Fibroblast of lung (primary cell): ENCODE measurements around the gene KLK4. TPM values are rescaled to one million over a fixed set of nuclear protein-coding genes. Genes with fewer than 3 reads are reported as not detected.
"Not testable (repeated sequence)": the region's sequence is repeated elsewhere in the genome, so short reads cannot be mapped to it uniquely, and the experiment has no call there.

Experiments used
- DNase-seq, 2 donors: peaks; one replicate each; pipeline versions ENCODE4 v3.0.0 to v3.0.0-alpha.2; 2010; ENCODE audit warnings: low read depth in 2 of 2
- H2AFZ ChIP-seq: 2 replicates; pipeline ENCODE4 v1.5.1; 2012; ENCODE audit warnings: low read length, control low read depth, inconsistent platforms
- H3K27ac ChIP-seq: 2 replicates; pipeline ENCODE4 v1.5.1; 2011; ENCODE audit warnings: low read length, control low read depth; ENCODE audit not compliant: insufficient read depth
- H3K27me3 ChIP-seq: 2 replicates; pipeline ENCODE4 v1.5.1; 2011; ENCODE audit warnings: mild to moderate bottlenecking, low read length; ENCODE audit not compliant: control insufficient read depth, insufficient read depth
- H3K36me3 ChIP-seq: 2 replicates; pipeline ENCODE4 v1.5.1; 2011; ENCODE audit warnings: low read length; ENCODE audit not compliant: control insufficient read depth, insufficient read depth
- H3K4me1 ChIP-seq: 2 replicates; pipeline ENCODE4 v1.5.1; 2011; ENCODE audit warnings: low read length; ENCODE audit not compliant: control insufficient read depth, insufficient read depth; ENCODE audit errors: extremely low read depth
- H3K4me2 ChIP-seq: 2 replicates; pipeline ENCODE4 v1.5.1; 2011; ENCODE audit warnings: low read length, control low read depth; ENCODE audit not compliant: insufficient read depth; ENCODE audit errors: extremely low read depth
- H3K4me3 ChIP-seq, 4 experiments: fragments of 200-600 bp in 1 of 4; sonication (generic) in 1 of 4; replicated peaks in 1 of 4; 2 replicates each; pipeline ENCODE4 v1.5.1; 2011 to 2016; ENCODE audit warnings: low read length in 4 of 4, low read depth in 3 of 4, mild to moderate bottlenecking in 3 of 4, control low read depth in 2 of 4, inconsistent platforms in 1 of 4, mixed read lengths in 1 of 4; ENCODE audit not compliant: insufficient read depth in 1 of 4; ENCODE audit errors: control extremely low read depth in 1 of 4
- H3K79me2 ChIP-seq: 2 replicates; pipeline ENCODE4 v1.5.1; 2012; ENCODE audit warnings: mild to moderate bottlenecking, low read length, inconsistent platforms; ENCODE audit not compliant: control insufficient read depth, insufficient read depth
- H3K9ac ChIP-seq: 2 replicates; pipeline ENCODE4 v1.5.1; 2011; ENCODE audit warnings: mild to moderate bottlenecking, low read length, control low read depth; ENCODE audit not compliant: insufficient read depth
- H3K9me3 ChIP-seq: 2 replicates; pipeline ENCODE4 v1.5.1; 2012; ENCODE audit warnings: low read depth, low read length; ENCODE audit not compliant: control insufficient read depth, insufficient read depth
- H4K20me1 ChIP-seq: 2 replicates; pipeline ENCODE4 v1.5.1; 2011; ENCODE audit warnings: low read length; ENCODE audit not compliant: control insufficient read depth, insufficient read depth; ENCODE audit errors: extremely low read depth
- EZH2 ChIP-seq: IDR thresholded peaks from 2 replicates; pipeline ENCODE4 v1.5.1; 2012; ENCODE audit warnings: low read length, control low read depth, mild to moderate bottlenecking; ENCODE audit errors: missing control alignments
- polyA plus RNA-seq, 2 donors: library from polyadenylated mRNA; depleted of rRNA in 1 of 2; stranded (reverse) in 1 of 2; unstranded in 1 of 2; fragments of >200 nt; gene quantifications; 2 replicates each; pipeline ENCODE4 v1.2.1, GENCODE V29; 2011 to 2012; ENCODE audit warnings: missing spikeins in 1 of 2
- total RNA-seq: library from RNA; depleted of rRNA; stranded (reverse); fragments of >200 nt; gene quantifications from 2 replicates; pipeline ENCODE4 v1.2.1, GENCODE V29; 2014
- TF ChIP-seq, protein P1 (sequence below), 2 donors: IDR thresholded peaks in 1 of 2; conservative IDR thresholded peaks in 1 of 2; 1 replicate in 1 of 2; 2 replicates in 1 of 2; pipeline ENCODE4 v1.5.1; 2011 to 2012; ENCODE audit warnings: low read length in 2 of 2, control low read depth in 1 of 2, inconsistent platforms in 1 of 2, low read depth in 1 of 2, mild to moderate bottlenecking in 1 of 2

KLK4 gene
- total and polyA plus RNA-seq, 2 donors (not counting 1 experiment from before 2014, with no cell fraction given) = not detected

- Histone ChIP-seq H3K9me3 (no peaks in the 10 kb centered on the region), H3K27ac (no peak overlapping the region), H3K27me3 (no peaks in the 10 kb centered on the region), H3K4me2 (no peak overlapping the region), H3K4me1 (no peaks in the 10 kb centered on the region), H2AFZ (no peak overlapping the region), H3K36me3 (no peaks in the 10 kb centered on the region), H3K9ac (no peak overlapping the region), H4K20me1 (no peaks in the 10 kb centered on the region), H3K79me2 (no peaks in the 10 kb centered on the region), H3K4me3 (no peak overlapping the region)
- no peak for TF ChIP-seq EZH2
- TF ChIP-seq, protein P1, sequence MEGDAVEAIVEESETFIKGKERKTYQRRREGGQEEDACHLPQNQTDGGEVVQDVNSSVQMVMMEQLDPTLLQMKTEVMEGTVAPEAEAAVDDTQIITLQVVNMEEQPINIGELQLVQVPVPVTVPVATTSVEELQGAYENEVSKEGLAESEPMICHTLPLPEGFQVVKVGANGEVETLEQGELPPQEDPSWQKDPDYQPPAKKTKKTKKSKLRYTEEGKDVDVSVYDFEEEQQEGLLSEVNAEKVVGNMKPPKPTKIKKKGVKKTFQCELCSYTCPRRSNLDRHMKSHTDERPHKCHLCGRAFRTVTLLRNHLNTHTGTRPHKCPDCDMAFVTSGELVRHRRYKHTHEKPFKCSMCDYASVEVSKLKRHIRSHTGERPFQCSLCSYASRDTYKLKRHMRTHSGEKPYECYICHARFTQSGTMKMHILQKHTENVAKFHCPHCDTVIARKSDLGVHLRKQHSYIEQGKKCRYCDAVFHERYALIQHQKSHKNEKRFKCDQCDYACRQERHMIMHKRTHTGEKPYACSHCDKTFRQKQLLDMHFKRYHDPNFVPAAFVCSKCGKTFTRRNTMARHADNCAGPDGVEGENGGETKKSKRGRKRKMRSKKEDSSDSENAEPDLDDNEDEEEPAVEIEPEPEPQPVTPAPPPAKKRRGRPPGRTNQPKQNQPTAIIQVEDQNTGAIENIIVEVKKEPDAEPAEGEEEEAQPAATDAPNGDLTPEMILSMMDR (conservative IDR thresholded peaks at IDR 0.05 in 1 of 2, IDR thresholded peaks at IDR 0.05 in 1 of 2; ENCODE audit: low read depth in 1 of 2, low read length in 2 of 2) = no peak
- no peak for DNase-seq
These were observed 13.6 kb downstream of the KLK4 start for GRCh38 chr19:50897612-50898011.

GRCh38 chr19:50897191-50897607 lies 14.0 kb downstream of the KLK4 start:
- H3K9ac ChIP-seq = no peak overlapping the region
- H3K4me1 ChIP-seq = no peaks in the 10 kb centered on the region
- no peak for DNase-seq

DNA sequence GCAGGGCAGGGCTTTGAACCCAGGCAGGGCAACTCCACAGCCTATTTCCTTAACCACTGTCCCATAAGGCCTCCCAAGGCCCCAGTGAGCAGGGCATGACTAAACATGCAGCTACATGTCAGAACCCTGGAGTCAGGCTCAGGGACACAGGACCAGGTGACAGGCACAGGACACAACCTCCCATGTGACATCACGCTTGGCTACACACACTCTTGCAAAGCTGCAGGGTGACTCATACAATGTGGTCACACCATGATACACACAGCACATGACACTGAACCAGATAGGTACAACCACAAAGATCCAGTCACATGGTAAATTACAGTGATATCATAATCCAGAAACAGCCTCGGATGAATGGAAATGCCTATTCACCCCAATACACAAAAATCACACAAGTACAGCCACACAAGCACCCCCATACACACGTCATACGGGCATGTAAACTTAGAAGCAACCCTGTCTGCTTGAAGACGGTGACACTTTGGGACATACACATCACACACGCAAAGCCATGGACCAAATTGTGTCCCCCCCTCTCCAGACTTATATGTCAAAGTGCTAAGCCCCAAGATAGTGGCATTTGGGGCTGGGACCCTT lies 14.5 kb downstream of the KLK4 start:
- no peak overlapping the region for H3K27ac ChIP-seq
- no peaks in the 10 kb centered on the region for H3K4me1 ChIP-seq
- no peak overlapping the region for H2AFZ ChIP-seq
- H3K4me2 ChIP-seq = no peak overlapping the region
- TF ChIP-seq, protein P1 (conservative IDR thresholded peaks at IDR 0.05 in 1 of 2, IDR thresholded peaks at IDR 0.05 in 1 of 2; ENCODE audit: low read depth in 1 of 2, low read length in 2 of 2) = no peak
- no peak for TF ChIP-seq EZH2
- H3K27me3 ChIP-seq = no peaks in the 10 kb centered on the region
- no peaks in the 10 kb centered on the region for H3K9me3 ChIP-seq
- H3K36me3 ChIP-seq = no peaks in the 10 kb centered on the region
- no peaks in the 10 kb centered on the region for H4K20me1 ChIP-seq
- no peak overlapping the region for H3K9ac ChIP-seq
- no peak overlapping the region for H3K4me3 ChIP-seq
- peak; percentile 12 to 37 for DNase-seq
- H3K79me2 ChIP-seq = no peaks in the 10 kb centered on the region

More at GRCh38 chr19:50897191-50897607, 14.0 kb downstream of the KLK4 start:
- no peak for TF ChIP-seq EZH2
- TF ChIP-seq, protein P1 (conservative IDR thresholded peaks at IDR 0.05 in 1 of 2, IDR thresholded peaks at IDR 0.05 in 1 of 2; ENCODE audit: low read depth in 1 of 2, low read length in 2 of 2) = no peak
- H3K79me2 ChIP-seq = no peaks in the 10 kb centered on the region
- H3K36me3 ChIP-seq = no peaks in the 10 kb centered on the region
- no peak overlapping the region for H3K4me3 ChIP-seq
- H3K4me2 ChIP-seq = no peak overlapping the region
- no peaks in the 10 kb centered on the region for H4K20me1 ChIP-seq
- H3K27ac ChIP-seq = no peak overlapping the region
- H2AFZ ChIP-seq = no peak overlapping the region
- no peaks in the 10 kb centered on the region for H3K9me3 ChIP-seq
- H3K27me3 ChIP-seq = no peaks in the 10 kb centered on the region

DNA sequence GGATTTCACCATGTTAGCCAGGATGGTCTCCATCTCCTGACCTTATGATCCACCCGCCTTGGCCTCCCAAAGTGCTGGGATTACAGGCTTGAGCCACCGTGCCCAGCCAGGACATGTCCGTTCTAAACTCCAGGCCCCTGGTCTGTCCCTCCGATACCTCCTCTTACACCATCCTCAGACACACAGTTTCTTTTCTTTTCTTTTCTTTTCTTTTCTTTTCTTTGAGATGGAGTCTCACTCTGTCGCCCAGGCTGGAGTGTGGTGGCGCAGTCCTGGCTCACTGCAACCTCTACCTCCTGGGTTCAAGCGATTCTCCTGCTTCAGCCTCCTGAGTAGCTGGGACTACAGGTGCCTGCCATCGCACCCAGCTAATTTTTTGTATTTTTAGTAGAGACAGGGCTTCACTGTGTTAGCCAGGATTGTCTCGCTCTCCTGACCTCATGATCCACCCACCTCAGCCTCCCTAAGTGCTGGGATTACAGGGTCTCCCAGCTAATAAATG lies 15.1 kb downstream of the KLK4 start:
- H3K4me1 ChIP-seq, H3K9ac ChIP-seq, DNase-seq, H3K27ac ChIP-seq, H3K27me3 ChIP-seq, H3K36me3 ChIP-seq, H3K4me3 ChIP-seq, H3K9me3 ChIP-seq, H2AFZ ChIP-seq, H4K20me1 ChIP-seq, H3K79me2 ChIP-seq, H3K4me2 ChIP-seq: not testable (repeated sequence)
